Myocyte (in vitro differentiated cells): Measurements from ENCODE around the gene ARHGAP27. TPM values are rescaled to one million over a fixed set of nuclear protein-coding genes. Genes with fewer than 3 reads are reported as not detected.
"Not testable (repeated sequence)": the region's sequence is repeated elsewhere in the genome, so short reads cannot be mapped to it uniquely, and the experiment has no call there.

Source experiments
- DNase-seq: peaks from one replicate; pipeline ENCODE4 v3.0.0-alpha.2; 2012; ENCODE audit warnings: low read depth
- total RNA-seq: library from RNA; depleted of rRNA; stranded (reverse); fragments of >200 nt; gene quantifications from 2 replicates; pipeline ENCODE4 v1.2.3, GENCODE V29; 2014

The ARHGAP27 gene
- total RNA-seq, 1 donor from 2014 or later, result 6.6 TPM

DNA sequence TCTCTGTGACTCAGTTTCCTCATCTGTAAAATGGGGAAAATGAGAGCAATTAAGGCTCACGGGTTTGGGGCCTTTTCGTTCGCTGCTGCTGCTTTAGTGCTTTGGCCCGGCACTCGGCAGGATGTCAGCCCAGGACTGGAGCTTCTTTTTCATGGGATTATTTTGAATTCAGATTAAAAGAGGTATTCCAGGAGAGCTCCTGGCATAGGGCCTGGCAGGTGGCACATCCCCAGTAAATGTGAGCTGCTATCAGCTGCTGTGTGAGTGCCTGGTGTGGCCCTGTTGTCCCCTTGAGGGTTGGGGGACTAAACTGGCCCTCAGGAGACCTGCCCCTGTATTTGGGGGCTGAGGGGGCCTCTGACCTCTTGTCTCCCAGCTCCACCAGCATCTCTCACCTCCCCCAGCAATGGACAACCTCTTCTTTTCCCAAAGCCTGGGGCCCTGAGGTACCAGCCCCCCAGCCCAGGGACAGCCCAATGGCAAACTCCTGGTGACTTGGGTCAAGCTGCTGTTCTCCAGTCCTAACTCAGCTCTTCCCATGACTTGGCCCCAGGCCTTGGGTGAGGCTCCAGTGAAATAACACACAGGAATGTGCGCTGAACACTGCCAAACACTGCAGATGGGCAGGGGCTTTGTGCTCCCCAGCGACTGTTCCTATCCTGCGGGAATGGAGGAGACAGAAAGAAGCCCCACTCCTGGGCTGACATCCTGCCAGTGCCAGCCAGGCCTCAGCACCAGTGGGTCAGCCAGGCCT lies 14.4 kb upstream of the ARHGAP27 start:
- DNase-seq, result peak; percentile 55

DNA sequence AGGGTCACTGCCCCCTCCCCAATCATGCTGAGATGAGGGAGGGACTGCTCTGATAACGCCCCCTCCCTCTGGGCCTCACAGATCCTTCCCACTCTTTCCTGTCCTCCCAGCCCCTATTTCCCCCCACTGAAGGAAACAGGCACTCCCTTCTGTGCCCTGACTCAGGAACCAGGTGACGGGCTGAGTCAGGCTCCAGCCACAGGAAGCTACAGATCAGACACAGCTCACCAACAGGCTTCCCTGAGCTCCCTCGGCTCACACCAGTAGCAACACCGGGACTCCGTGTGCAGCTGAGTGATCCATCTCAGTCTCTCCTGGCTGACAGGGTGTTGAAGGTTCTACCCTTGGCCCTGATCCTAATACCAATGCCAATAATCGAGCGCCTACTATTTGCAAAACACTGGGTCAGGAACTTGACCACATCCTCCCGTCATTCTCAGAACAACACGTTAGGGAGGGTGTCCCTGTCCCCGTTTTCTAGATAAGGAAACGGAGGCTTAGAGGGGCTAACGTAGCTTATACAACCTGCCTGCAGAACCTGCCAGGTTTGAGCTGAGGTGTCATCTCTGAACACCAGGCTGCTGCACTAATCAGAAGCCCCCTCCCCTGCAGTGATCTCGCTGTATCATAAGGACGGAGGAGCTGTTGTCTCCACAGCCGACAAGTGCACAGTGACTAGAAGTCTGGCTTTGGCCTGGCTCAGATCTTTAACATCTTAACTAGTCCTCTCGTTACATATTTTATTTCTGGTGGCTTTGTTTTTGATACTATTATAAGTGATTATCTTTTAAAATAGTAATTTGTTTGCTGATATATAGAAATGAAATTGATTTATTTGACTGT lies 13.5 kb upstream of the ARHGAP27 start:
- peak; percentile 58 for DNase-seq

DNA sequence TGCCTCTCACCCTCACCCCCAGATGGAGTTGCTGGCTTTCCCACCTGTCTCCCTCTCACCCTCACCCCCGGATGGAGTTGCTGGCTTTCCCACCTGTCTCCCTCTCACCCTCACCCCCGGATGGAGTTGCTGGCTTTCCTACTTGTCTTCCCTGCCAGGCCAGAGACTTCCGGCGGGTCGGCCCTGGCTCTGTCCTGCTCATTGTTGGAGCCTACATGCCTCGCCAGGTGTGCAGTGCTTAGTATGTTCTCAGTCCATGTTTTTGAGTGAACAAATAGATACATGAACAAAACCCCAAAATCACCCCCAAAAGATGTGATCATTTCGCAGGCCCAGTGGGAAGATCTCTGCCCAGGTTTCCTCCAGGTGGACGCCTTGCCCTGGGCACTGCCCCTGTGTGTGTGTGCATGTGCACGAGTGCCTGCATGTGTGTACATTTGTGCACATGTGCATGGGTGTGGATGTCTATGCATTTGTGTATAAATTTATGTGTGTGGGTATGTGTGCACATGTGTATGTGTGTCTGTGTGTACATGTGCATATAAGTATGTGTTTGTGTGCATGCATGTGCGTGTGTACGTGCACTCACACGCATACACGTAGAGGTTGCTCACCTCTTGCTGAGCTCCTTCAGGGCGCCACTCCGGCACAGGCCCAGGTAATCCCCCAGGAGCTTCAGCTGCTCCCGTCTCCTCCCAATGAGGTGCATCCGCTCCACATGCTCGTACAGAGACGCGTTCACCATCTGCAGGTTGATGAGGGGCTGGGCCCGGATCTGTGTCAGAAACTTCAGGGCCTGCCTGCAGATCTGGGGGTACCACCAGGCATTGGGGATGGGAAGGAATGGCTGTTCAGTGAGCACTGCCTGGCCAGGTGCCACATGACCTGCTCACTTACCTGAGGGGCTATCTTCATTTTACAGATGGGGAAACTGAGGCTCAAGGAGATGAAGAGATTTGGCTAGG lies 12.5 kb upstream of the ARHGAP27 start:
- DNase-seq, result not testable (repeated sequence)

DNA sequence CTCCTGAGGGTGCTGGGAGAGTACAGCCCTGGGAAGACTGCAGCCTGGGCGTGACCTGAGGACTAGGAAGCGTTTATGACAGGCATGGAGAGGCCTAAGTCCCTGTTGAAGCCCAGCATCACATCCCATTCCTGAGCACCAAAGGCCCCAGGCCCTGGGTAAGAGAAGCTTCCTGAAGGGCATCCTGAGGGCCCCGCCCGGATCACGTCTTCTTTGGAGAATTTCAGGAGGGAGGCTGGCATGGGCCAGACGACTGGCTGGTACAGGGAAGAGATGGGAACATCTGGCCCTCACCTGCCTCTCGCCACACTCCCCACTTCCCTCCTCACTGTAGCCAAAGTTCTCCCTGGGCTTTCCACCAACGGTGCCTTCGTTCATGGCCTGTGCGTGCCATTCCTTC lies 11.6 kb upstream of the ARHGAP27 start:
- DNase-seq, result not testable (repeated sequence)

- DNase-seq, result not testable (repeated sequence)
These were observed 10.9 kb upstream of the ARHGAP27 start for GRCh38 chr17:45443371-45444260.

- peak; percentile 48 for DNase-seq
These were observed 9.0 kb upstream of the ARHGAP27 start for GRCh38 chr17:45441526-45442310.

DNA sequence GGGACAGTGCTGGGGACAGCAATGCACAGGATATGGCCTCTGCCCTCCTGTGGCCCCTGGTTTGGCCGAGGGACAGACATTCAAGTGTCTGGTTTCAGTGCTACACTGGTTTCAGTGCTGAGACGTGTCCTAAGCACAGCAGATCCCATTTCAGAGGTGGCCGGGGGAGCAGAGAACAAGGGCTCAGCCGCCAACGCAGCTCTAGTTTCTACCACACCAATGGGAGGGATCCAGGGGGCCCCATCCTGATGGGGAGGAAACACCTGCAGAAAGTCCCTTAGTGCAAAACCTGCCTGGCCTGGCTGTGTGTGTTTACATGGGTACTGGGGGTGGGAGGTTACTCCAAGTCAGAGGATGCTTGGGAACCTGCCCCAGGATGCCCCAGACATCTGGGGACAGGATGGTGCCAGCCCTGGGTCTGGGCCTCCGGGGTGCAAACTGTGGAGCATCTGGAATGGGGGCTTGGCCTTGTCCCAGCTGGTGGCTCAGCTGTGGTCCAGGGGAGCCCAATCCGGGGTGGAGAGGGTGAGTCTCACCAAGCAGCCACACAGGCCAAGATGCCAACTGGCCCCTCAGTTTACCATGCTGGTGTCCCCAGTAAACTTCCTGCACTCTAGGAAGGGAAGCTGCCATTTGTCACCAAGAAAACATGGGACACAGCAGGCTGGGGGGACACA lies 8.3 kb upstream of the ARHGAP27 start:
- DNase-seq, result peak; percentile 65

GRCh38 chr17:45440161-45440778 lies 7.6 kb upstream of the ARHGAP27 start:
- peak; percentile 18 for DNase-seq

- DNase-seq, result peak; percentile 78
These were observed 6.4 kb upstream of the ARHGAP27 start for GRCh38 chr17:45438931-45439610.

GRCh38 chr17:45437465-45438283 lies 5.0 kb upstream of the ARHGAP27 start:
- DNase-seq, result no peak

DNA sequence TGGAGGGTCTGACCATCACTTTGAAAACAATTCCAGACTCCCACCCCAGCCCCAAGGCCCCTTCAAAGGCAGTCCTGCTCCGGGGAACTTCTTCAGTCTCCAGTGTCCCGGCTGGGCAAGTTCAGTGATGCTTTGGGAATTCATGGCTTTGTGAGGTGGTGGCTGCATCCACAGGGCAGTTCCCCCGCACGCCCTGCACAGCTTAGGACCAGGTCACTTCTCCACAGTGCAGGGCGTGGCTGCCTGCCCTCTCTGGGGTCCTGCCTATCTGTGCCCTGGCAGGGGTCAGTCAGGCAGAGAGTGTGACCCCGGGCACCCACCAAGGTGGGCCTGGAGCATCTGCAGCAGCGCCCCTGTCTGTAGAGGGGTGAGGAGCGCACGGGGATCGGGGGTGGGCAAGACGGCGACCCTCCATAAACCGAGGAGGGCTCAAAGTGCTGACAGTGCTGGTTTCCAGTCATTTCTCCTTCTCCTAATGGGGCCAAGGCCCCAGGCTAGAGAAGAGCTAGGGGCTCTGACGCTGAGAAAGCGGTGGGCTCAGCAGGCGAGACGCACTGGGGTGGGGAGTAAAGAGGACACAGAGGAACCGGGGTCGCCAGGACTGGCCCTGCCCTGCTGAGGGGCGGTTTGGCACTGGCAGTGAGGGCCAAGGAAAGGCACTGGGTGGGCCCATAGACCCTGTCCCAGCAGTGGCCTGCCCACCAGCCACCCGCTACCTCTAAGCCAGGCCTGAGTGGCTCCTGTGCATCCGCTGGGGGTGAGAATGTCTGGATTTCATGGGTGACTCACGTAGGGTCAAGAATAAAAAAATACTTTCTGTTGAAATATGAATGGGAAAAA lies 4.2 kb upstream of the ARHGAP27 start:
- DNase-seq, result no peak

GRCh38 chr17:45436161-45436560 lies 3.5 kb upstream of the ARHGAP27 start:
- DNase-seq, result no peak

GRCh38 chr17:45435481-45435880 lies 2.8 kb upstream of the ARHGAP27 start:
- no peak for DNase-seq

GRCh38 chr17:45433159-45433535 lies 477 bp upstream of the ARHGAP27 start:
- peak; percentile 65 for DNase-seq

- DNase-seq, result peak; percentile 47
These were observed 902 bp downstream of the ARHGAP27 start for GRCh38 chr17:45431531-45432404.
